Stimulated activated naive CD4-positive, alpha-beta T cell (primary cell): ENCODE measurements around the gene AOC1.

Experiments used
- DNase-seq, 6 experiments: peaks; one replicate each; lab custom pipeline; 2025; lab: John Stamatoyannopoulos, UW

The AOC1 gene

GRCh38 chr7:150835019-150835418 lies 17.3 kb upstream of the AOC1 start:
- no peak for DNase-seq

GRCh38 chr7:150835702-150836280 lies 16.5 kb upstream of the AOC1 start:
- no peak for DNase-seq

GRCh38 chr7:150838965-150839650 lies 13.2 kb upstream of the AOC1 start:
- no peak for DNase-seq

- DNase-seq = no peak
Measured at GRCh38 chr7:150842018-150842417, 10.3 kb upstream of the AOC1 start.

- DNase-seq = no peak
Measured at GRCh38 chr7:150842716-150843115, 9.6 kb upstream of the AOC1 start.

GRCh38 chr7:150845421-150845861 lies 6.9 kb upstream of the AOC1 start:
- DNase-seq = no peak

- DNase-seq = no peak
Measured at GRCh38 chr7:150846291-150847115, 5.8 kb upstream of the AOC1 start.

GRCh38 chr7:150847536-150847935 lies 4.8 kb upstream of the AOC1 start:
- no peak for DNase-seq

- no peak for DNase-seq
Measured at GRCh38 chr7:150848111-150848510, 4.2 kb upstream of the AOC1 start.

- no peak for DNase-seq
Measured at GRCh38 chr7:150848561-150849115, 3.7 kb upstream of the AOC1 start.

GRCh38 chr7:150849204-150849775 lies 3.0 kb upstream of the AOC1 start:
- DNase-seq = no peak

GRCh38 chr7:150850273-150850672 lies 2.0 kb upstream of the AOC1 start:
- no peak for DNase-seq

GRCh38 chr7:150851492-150852370 lies 586 bp upstream of the AOC1 start:
- DNase-seq = no peak

- no peak for DNase-seq
Measured at GRCh38 chr7:150854066-150855000, 2.0 kb downstream of the AOC1 start.

GRCh38 chr7:150855046-150855445 lies 2.7 kb downstream of the AOC1 start:
- DNase-seq = no peak

- no peak for DNase-seq
Measured at GRCh38 chr7:150855476-150856302, 3.4 kb downstream of the AOC1 start.

GRCh38 chr7:150856303-150857275 lies 4.3 kb downstream of the AOC1 start:
- no peak for DNase-seq
